ENCODE data around the gene CIDEA.

CIDEA gene

DNA sequence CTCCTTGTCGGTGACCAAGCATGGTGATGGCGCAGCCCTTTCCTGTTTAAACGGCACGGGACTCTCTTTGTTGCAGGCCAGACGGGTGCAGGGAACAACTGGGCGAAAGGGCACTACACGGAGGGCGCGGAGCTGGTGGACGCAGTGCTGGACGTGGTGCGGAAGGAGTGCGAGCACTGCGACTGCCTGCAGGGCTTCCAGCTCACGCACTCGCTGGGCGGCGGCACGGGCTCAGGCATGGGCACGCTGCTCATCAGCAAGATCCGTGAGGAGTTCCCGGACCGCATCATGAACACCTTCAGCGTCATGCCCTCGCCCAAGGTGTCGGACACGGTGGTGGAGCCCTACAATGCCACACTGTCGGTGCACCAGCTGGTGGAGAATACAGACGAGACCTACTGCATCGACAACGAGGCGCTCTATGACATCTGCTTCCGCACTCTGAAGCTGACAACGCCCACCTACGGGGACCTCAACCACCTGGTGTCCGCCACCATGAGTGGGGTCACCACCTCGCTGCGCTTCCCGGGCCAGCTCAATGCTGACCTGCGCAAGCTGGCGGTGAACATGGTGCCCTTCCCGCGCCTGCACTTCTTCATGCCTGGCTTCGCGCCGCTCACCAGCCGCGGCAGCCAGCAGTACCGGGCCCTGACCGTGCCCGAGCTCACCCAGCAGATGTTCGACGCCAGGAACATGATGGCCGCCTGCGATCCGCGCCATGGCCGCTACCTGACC, 71.0 kb downstream of the CIDEA start:
- DNase-seq = no peak

- no peak for DNase-seq
Observed at GRCh38 chr18:12325726-12326245, 71.6 kb downstream of the CIDEA start.

DNA sequence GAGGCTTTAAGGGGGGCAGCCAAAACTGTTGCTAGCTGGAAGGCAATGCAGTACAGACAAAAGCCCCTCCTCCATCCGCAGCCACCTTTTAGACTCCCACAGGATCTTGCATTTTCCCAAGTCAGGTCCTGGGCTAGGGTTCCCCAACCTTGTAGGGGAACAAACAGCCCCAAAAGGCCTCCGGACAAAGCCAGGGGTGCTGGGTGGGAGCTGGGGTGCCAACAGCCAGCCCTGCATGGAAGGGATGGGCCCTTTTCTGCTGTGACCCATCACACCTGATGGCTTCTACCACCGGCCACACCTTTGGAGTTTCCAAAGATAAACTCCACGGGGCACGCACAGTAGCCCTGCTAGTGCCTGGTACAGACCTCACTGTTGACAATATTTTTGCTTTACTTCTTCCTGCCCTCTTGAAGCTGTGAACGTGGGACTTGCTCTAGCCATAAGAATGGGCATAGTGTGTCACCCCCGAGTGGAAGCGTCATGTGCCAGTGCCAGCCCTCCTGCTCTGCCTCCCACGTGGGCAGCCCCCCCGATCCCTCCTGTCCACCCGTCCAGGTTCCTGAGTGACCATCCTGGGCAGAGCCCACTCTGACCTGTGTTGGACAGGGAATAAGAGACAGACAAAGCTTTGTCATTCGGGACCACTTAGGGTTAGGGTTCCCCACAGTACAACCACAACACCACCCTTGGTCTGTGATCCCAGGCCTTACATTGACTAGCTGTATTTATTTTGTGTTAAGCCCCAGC, 72.7 kb downstream of the CIDEA start:
- no peak for DNase-seq
